Measurements from ENCODE around the gene RIT1. TPM values are rescaled to one million over a fixed set of nuclear protein-coding genes. Genes with fewer than 3 reads are reported as not detected.

The RIT1 gene
- total RNA-seq, 1 experiment from 2014 or later, result 21.9 TPM

DNA sequence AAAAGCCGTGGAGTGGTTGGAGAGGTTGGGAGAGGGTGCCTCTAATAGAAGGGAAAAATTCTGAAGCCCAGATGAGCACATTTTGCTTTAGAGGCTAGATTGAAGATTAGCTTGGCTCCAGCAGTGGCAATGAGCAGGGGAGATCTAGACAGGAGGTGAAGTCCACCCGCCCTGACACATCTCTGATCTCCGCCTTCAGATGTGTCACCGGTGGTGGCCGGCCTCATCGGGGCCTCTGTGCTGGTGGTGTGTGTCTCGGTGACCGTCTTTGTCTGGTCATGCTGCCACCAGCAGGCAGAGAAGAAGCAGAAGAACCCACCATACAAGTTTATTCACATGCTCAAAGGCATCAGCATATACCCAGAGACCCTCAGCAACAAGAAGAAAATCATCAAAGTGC is 43.4 kb downstream of the RIT1 start:
- Histone ChIP-seq H3K4me1 (no peaks in the 10 kb centered on the region), H3K4me3 (ENCODE audit: low read depth, low read length) (no peak overlapping the region), H3K36me3 (ENCODE audit: control insufficient read depth, insufficient read depth, low read length) (no peaks in the 10 kb centered on the region), H3K9me3 (no peaks in the 10 kb centered on the region), H3K27me3 (replicated peaks; ENCODE audit: control insufficient read depth, insufficient read depth, low read length) (no peaks in the 10 kb centered on the region; the same call in 1 of the 2 replicates)
- no TSS peak for BruUV-seq (replicated peaks)
- intact Hi-C loops (cut with micrococcal nuclease; ENCODE audit: unreplicated experiment), result no loop called here
- peaks cover 3% of the 10 kb centered on the region for H3K27me3 Mint-ChIP-seq (ENCODE audit: insufficient read depth, unreplicated experiment)
- CTCF ChIA-PET, result no interaction called here
- no peak overlapping the region for H3K4me3 Mint-ChIP-seq (ENCODE audit: unreplicated experiment)
- H3K27ac Mint-ChIP-seq (ENCODE audit: unreplicated experiment), result no peak overlapping the region
- no peaks in the 10 kb centered on the region for H3K4me1 Mint-ChIP-seq (ENCODE audit: low read depth, unreplicated experiment)
- H3K36me3 Mint-ChIP-seq (ENCODE audit: insufficient read depth, unreplicated experiment), result no peaks in the 10 kb centered on the region
- no peak for DNase-seq
- H3K9me3 Mint-ChIP-seq (ENCODE audit: unreplicated experiment), result no peaks in the 10 kb centered on the region
- TF ChIP-seq, protein P1, sequence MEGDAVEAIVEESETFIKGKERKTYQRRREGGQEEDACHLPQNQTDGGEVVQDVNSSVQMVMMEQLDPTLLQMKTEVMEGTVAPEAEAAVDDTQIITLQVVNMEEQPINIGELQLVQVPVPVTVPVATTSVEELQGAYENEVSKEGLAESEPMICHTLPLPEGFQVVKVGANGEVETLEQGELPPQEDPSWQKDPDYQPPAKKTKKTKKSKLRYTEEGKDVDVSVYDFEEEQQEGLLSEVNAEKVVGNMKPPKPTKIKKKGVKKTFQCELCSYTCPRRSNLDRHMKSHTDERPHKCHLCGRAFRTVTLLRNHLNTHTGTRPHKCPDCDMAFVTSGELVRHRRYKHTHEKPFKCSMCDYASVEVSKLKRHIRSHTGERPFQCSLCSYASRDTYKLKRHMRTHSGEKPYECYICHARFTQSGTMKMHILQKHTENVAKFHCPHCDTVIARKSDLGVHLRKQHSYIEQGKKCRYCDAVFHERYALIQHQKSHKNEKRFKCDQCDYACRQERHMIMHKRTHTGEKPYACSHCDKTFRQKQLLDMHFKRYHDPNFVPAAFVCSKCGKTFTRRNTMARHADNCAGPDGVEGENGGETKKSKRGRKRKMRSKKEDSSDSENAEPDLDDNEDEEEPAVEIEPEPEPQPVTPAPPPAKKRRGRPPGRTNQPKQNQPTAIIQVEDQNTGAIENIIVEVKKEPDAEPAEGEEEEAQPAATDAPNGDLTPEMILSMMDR (IDR thresholded peaks at IDR 0.05; ENCODE audit: insufficient read depth in 1 of 2, low read depth in 1 of 2, low read length in 1 of 2, severe bottlenecking in 1 of 2, unreplicated experiment in 1 of 2), result no peak
- POLR2A ChIA-PET, result no interaction called here

GRCh38 chr1:155864393-155864792 is 46.8 kb downstream of the RIT1 start:
- no peak overlapping the region for H3K4me3 Mint-ChIP-seq (ENCODE audit: unreplicated experiment)
- TF ChIP-seq, protein P1 (IDR thresholded peaks at IDR 0.05; ENCODE audit: insufficient read depth in 1 of 2, low read depth in 1 of 2, low read length in 1 of 2, severe bottlenecking in 1 of 2, unreplicated experiment in 1 of 2), result no peak
- Histone ChIP-seq H3K9me3 (no peaks in the 10 kb centered on the region), H3K36me3 (ENCODE audit: control insufficient read depth, insufficient read depth, low read length) (no peaks in the 10 kb centered on the region), H3K4me1 (no peaks in the 10 kb centered on the region), H3K4me3 (ENCODE audit: low read depth, low read length) (no peak overlapping the region), H3K27me3 (replicated peaks; ENCODE audit: control insufficient read depth, insufficient read depth, low read length) (no peaks in the 10 kb centered on the region)
- ChIA-PET CTCF (no interaction called here), POLR2A (no interaction called here)
- no peak for DNase-seq
- H3K4me1 Mint-ChIP-seq (ENCODE audit: low read depth, unreplicated experiment), result no peaks in the 10 kb centered on the region
- intact Hi-C loops (cut with micrococcal nuclease; ENCODE audit: unreplicated experiment), result no loop called here
- BruUV-seq (replicated peaks), result no TSS peak
- no peak overlapping the region for H3K27ac Mint-ChIP-seq (ENCODE audit: unreplicated experiment)
- no peaks in the 10 kb centered on the region for H3K36me3 Mint-ChIP-seq (ENCODE audit: insufficient read depth, unreplicated experiment)
- H3K27me3 Mint-ChIP-seq (ENCODE audit: insufficient read depth, unreplicated experiment), result peaks cover 5% of the 10 kb centered on the region
- H3K9me3 Mint-ChIP-seq (ENCODE audit: unreplicated experiment), result no peaks in the 10 kb centered on the region

DNA sequence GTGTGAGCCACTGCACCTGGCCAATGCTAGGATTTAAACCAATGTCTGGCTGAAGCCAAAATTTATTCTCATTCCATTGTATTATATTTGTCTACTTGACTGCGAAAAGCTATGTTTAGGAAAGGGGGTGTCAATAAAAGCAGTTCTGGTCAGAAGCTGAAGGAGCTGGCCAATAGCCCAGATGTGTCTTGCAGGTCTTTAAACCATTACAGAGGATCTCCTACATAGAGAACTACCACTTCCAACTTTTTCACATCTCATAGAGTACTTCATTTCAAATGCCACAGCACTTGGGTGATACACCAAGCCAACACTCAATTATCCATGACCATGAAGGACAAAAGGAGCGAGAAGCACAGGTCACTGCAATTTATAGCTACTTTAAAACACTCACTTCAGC is 49.3 kb downstream of the RIT1 start:
- Histone ChIP-seq H3K4me1 (peaks cover 6% of the 10 kb centered on the region), H3K9me3 (no peaks in the 10 kb centered on the region), H3K36me3 (ENCODE audit: control insufficient read depth, insufficient read depth, low read length) (no peaks in the 10 kb centered on the region), H3K4me3 (ENCODE audit: low read depth, low read length) (no peak overlapping the region), H3K27me3 (replicated peaks; ENCODE audit: control insufficient read depth, insufficient read depth, low read length) (no peaks in the 10 kb centered on the region)
- H3K36me3 Mint-ChIP-seq (ENCODE audit: insufficient read depth, unreplicated experiment), result peaks cover 6% of the 10 kb centered on the region
- TF ChIP-seq, protein P1 (IDR thresholded peaks at IDR 0.05; ENCODE audit: insufficient read depth in 1 of 2, low read depth in 1 of 2, low read length in 1 of 2, severe bottlenecking in 1 of 2, unreplicated experiment in 1 of 2), result no peak
- CTCF ChIA-PET, result no interaction called here
- no peak for DNase-seq
- peaks cover 5% of the 10 kb centered on the region for H3K27me3 Mint-ChIP-seq (ENCODE audit: insufficient read depth, unreplicated experiment)
- H3K9me3 Mint-ChIP-seq (ENCODE audit: unreplicated experiment), result no peaks in the 10 kb centered on the region
- intact Hi-C loops (cut with micrococcal nuclease; ENCODE audit: unreplicated experiment), result no loop called here
- H3K4me3 Mint-ChIP-seq (ENCODE audit: unreplicated experiment), result no peak overlapping the region
- POLR2A ChIA-PET, result no interaction called here
- H3K4me1 Mint-ChIP-seq (ENCODE audit: low read depth, unreplicated experiment), result no peaks in the 10 kb centered on the region
- no TSS peak for BruUV-seq (replicated peaks)
- H3K27ac Mint-ChIP-seq (ENCODE audit: unreplicated experiment), result no peak overlapping the region
